ENCODE results near the gene ISG20.

GRCh38 chr15:88638626-88639372 lies at the start of gene ISG20:
- peak in 1 of 2 donors; percentile 48 for TF ChIP-seq POLR2A (IDR thresholded peaks at IDR 0.05)
- TF ChIP-seq EP300 (IDR thresholded peaks at IDR 0.05), result peak; percentile 16
- TF ChIP-seq CTCF (IDR thresholded peaks at IDR 0.05), result peak; percentile 24 to 58
- peak in 1 of 3 donors; percentile 82 for TF ChIP-seq POLR2AphosphoS5 (IDR thresholded peaks at IDR 0.05)
